Kidney (tissue), 14 donors: ENCODE results near the gene VGLL4. TPM values are rescaled to one million over a fixed set of nuclear protein-coding genes. Genes with fewer than 3 reads are reported as not detected.

ENCODE experiments used
- DNase-seq, 5 donors: peaks; one replicate each; pipeline ENCODE4 v3.0.0-alpha.2; 2013 to 2020
- FAIRE-seq: peaks from 2 replicates; lab custom pipeline; 2012; peaks lifted over from hg19 to GRCh38; lab: Jason Lieb, UNC
- H3K27ac ChIP-seq, 2 donors: one replicate each; pipeline ENCODE4 v1.7.0; 2013; ENCODE audit warnings: low read depth in 2 of 2, low read length in 2 of 2, inconsistent platforms in 1 of 2
- H3K27me3 ChIP-seq: one replicate; pipeline ENCODE4 v1.7.1; 2013; ENCODE audit warnings: low read length, inconsistent platforms; ENCODE audit not compliant: control insufficient read depth, insufficient read depth
- H3K36me3 ChIP-seq, 3 donors: one replicate each; pipeline versions ENCODE4 v1.7.0 to v1.7.1; 2013; ENCODE audit warnings: low read length in 3 of 3, control low read depth in 1 of 3, inconsistent platforms in 1 of 3; ENCODE audit not compliant: insufficient read depth in 3 of 3, control insufficient read depth in 2 of 3
- H3K4me1 ChIP-seq, 3 donors: one replicate each; pipeline versions ENCODE4 v1.7.0 to v1.7.1; 2013; ENCODE audit warnings: low read length in 3 of 3, inconsistent platforms in 1 of 3, low read depth in 1 of 3; ENCODE audit not compliant: control insufficient read depth in 2 of 3, insufficient read depth in 2 of 3
- H3K4me3 ChIP-seq, 3 donors: one replicate each; pipeline versions ENCODE4 v1.7.0 to v1.8.1; 2013; ENCODE audit warnings: low read length in 3 of 3, control low read depth in 1 of 3, inconsistent platforms in 1 of 3
- H3K9ac ChIP-seq, 3 donors: one replicate each; pipeline versions ENCODE4 v1.7.0 to v1.7.1; 2013; ENCODE audit warnings: low read length in 3 of 3, control low read depth in 1 of 3, inconsistent platforms in 1 of 3
- H3K9me3 ChIP-seq, 3 donors: one replicate each; pipeline versions ENCODE4 v1.7.0 to v1.7.1; 2013; ENCODE audit warnings: low read length in 3 of 3, control low read depth in 1 of 3, inconsistent platforms in 1 of 3; ENCODE audit not compliant: control insufficient read depth in 2 of 3, insufficient read depth in 1 of 3
- intact Hi-C: fragments of 100-400 bp; cut with DNase I; formaldehyde crosslinking; loops from one replicate; pipeline ENCODE4 v1.11.1; 2022
- polyA plus RNA-seq: library from polyadenylated mRNA; stranded (reverse); fragments of 350-450 nt; fragmentation: Illumina TruSeq; extraction: RNeasy Lipid Tissue Mini Kit (QIAGEN cat#74804); gene quantifications from one replicate; pipeline ENCODE4 v1.2.3, GENCODE V29; 2014; ENCODE audit warnings: low read depth, low replicate concordance; ENCODE audit not compliant: insufficient read depth
- total RNA-seq: library from RNA; stranded (reverse); fragmentation: NEBNext Ultra II Directional; extraction: Animal tissue kit (Norgen Biotek cat#: 25700); gene quantifications from one replicate; pipeline ENCODE4 v1.2.1, GENCODE V29; 2021
- TF ChIP-seq, protein P1 (sequence below): IDR thresholded peaks from 3 replicates; pipeline ENCODE4 v1.5.1; 2012; ENCODE audit warnings: mild to moderate bottlenecking, moderate library complexity, borderline replicate concordance; ENCODE audit not compliant: insufficient read depth; ENCODE audit errors: extremely low read depth
- donor health status: control.
- donor health status: control.
- donor health status: control.
- donor health status: control.
- donor health status: control.
- donor health status: DM: yes; HTN: yes; CAD: no.
- donor health status: Normal renal cell carcinoma (clear cell type).

Gene VGLL4
- total and polyA plus RNA-seq, 2 donors from 2014 or later, result 41.4 to 78.5 TPM

DNA sequence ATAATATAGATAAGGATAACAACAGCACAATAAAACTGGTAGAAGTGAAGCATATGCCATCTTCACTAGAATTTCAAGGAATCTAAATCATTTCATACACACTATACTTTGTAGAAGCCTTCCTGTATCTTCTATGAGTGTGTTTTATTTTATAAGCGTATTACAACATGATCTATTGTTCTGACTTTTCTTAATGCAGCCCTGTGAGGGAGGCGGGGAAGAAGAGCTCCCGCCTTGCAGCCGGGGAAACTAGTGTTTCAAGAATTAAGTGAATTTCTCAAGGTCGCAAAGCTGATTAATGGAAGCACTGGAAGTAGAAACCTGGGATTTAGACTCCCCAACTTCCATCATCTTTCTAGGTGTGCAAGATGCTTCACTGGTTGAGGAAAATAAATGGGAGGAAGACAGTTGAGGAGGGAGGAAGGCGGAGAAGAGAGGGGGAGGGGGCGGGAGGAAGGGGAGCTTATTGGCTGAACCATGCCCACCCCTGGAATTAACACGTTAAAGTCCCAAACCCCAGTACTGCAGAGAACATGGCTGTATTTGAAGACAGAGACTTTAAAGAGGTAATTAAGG lies 32.9 kb downstream of the VGLL4 start:
- Histone ChIP-seq H3K36me3 (peaks cover 0 to 3% (median 0%) of the 10 kb centered on the region in 3 donors), H3K9ac (no peak overlapping the region), H3K4me3 (no peak overlapping the region), H3K27ac (no peak overlapping the region), H3K4me1 (peaks cover 0 to 4% (median 3%) of the 10 kb centered on the region in 3 donors), H3K9me3 (no peaks in the 10 kb centered on the region), H3K27me3 (no peaks in the 10 kb centered on the region)
- intact Hi-C loops, result no loop called here
- no peak for FAIRE-seq
- TF ChIP-seq, protein P1, sequence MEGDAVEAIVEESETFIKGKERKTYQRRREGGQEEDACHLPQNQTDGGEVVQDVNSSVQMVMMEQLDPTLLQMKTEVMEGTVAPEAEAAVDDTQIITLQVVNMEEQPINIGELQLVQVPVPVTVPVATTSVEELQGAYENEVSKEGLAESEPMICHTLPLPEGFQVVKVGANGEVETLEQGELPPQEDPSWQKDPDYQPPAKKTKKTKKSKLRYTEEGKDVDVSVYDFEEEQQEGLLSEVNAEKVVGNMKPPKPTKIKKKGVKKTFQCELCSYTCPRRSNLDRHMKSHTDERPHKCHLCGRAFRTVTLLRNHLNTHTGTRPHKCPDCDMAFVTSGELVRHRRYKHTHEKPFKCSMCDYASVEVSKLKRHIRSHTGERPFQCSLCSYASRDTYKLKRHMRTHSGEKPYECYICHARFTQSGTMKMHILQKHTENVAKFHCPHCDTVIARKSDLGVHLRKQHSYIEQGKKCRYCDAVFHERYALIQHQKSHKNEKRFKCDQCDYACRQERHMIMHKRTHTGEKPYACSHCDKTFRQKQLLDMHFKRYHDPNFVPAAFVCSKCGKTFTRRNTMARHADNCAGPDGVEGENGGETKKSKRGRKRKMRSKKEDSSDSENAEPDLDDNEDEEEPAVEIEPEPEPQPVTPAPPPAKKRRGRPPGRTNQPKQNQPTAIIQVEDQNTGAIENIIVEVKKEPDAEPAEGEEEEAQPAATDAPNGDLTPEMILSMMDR, result no peak
- DNase-seq, result no peak

DNA sequence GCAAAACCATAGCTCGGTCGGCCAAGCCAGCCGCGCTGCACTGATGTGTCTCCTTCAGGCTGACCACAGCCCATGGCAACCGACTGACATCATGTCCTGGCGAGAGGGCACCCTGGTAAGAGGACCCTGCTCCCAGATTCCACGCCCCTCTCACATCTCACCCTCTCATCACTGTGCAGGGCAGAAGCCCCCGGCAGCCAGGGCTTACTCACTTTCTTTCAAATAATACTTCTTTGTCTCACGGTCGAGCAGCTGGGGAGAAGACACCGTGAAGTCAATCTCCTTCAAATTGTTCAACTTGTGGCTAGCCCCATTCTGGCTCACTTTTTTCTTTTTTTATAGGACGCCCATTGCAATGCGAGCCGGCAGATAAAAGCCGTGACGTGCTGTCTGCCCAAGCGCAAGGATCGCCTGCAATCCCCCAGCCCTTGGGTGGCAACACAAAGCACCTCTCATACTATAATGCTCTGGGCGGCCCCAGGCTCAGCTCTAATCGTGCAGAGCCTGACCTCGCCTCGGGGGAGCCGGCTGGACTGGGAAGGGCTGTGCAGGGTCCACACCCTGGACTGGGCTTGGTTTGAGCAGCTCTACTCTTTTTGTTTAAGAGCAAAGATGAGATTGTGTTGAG lies 33.6 kb downstream of the VGLL4 start:
- H3K4me3 ChIP-seq, result no peak overlapping the region
- DNase-seq (peak in 2 of 5 donors; percentile 43 to 47), FAIRE-seq (no peak)
- TF ChIP-seq, protein P1, result no peak
- peaks cover 0 to 3% (median 0%) of the 10 kb centered on the region in 3 donors for H3K36me3 ChIP-seq
- H3K4me1 ChIP-seq, result peaks cover 0 to 4% (median 3%) of the 10 kb centered on the region in 3 donors
- H3K27ac ChIP-seq, result no peak overlapping the region
- H3K9me3 ChIP-seq, result no peaks in the 10 kb centered on the region
- intact Hi-C loops, result no loop called here
- no peak overlapping the region for H3K9ac ChIP-seq
- no peaks in the 10 kb centered on the region for H3K27me3 ChIP-seq

DNA sequence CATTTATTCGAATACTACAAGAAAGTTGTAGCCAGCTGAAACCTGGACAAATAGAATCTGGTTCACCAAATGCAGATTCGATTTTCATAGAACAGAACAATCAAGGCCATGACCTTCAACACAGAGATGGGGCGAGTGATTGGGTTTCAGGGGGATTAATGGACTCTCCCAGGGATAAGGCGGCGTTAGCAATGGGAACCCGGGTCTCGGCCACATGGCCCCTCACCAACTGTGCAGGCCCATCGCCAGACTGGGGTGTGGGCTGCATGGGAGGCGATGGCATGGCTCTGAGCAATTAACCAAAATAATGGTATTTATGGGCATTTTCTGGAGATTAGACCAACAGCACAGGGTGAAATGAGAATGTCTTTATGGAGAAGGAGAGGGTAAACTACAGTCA lies 34.2 kb downstream of the VGLL4 start:
- H3K27ac ChIP-seq, result no peak overlapping the region

More for the DNA sequence above, 34.2 kb downstream of the VGLL4 start:
- TF ChIP-seq, protein P1, result no peak
- no peak overlapping the region for H3K4me3 ChIP-seq
- intact Hi-C loops, result no loop called here
- peaks cover 0 to 3% (median 0%) of the 10 kb centered on the region in 3 donors for H3K36me3 ChIP-seq
- H3K4me1 ChIP-seq, result peaks cover 0 to 4% (median 3%) of the 10 kb centered on the region in 3 donors
- H3K9ac ChIP-seq, result no peak overlapping the region
- no peaks in the 10 kb centered on the region for H3K27me3 ChIP-seq
- DNase-seq (no peak), FAIRE-seq (no peak)
- H3K9me3 ChIP-seq, result no peaks in the 10 kb centered on the region
